HS-27A (cell line): ENCODE measurements around the gene CCDC85C.
"Not testable (repeated sequence)": the region's sequence is repeated elsewhere in the genome, so short reads cannot be mapped to it uniquely, and the experiment has no call there.

ENCODE experiments used
- DNase-seq: peaks from one replicate; pipeline ENCODE4 v3.0.0-alpha.2; 2012; ENCODE audit warnings: low read depth, missing footprints

The CCDC85C gene

DNA sequence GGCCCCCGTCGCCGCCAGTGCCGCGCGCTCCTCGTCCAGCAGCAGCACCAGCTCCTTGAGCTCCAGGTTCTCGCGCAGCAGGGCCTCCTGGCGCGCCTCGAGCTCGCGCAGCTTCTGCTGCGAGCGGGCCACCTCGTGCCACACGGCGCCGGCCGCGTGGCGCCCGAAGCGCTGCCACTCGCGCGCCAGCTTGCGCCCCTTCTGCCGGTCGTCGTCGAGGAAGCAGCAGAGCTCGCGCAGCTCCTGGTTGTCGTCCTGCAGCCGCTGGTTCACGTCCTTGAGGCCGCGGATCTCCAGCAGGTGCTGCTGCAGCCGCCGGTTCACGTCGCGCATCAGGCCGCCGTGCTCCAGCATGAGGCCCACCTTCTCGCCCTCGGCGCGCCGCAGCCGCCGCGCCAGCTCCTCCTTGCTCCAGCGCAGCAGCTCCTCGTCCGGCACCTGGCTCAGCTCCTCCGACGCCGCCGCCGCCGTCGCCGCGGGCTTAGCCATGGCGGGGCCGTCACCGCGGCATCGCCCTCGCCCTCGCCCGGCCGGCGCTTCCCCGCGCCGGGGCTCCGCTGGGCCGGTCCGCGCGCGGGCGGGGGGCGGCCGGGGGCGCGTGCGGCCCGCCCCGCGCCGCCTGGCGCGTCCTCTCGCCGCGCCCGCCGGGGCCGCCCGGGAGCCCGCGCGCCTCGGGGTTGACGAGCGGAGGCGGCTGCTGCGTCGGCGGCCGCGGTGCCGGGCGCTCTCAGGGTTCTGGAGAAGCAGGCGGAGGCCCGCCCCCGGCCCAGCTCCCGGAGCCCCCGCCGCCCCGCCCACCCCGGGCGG lies at the start of gene CCDC85C:
TSS of gene CCDC85C (minus strand) at position 737 of the 807 bp plus-strand sequence. CDS start at position 489, 248 bp downstream.
- no peak for DNase-seq

DNA sequence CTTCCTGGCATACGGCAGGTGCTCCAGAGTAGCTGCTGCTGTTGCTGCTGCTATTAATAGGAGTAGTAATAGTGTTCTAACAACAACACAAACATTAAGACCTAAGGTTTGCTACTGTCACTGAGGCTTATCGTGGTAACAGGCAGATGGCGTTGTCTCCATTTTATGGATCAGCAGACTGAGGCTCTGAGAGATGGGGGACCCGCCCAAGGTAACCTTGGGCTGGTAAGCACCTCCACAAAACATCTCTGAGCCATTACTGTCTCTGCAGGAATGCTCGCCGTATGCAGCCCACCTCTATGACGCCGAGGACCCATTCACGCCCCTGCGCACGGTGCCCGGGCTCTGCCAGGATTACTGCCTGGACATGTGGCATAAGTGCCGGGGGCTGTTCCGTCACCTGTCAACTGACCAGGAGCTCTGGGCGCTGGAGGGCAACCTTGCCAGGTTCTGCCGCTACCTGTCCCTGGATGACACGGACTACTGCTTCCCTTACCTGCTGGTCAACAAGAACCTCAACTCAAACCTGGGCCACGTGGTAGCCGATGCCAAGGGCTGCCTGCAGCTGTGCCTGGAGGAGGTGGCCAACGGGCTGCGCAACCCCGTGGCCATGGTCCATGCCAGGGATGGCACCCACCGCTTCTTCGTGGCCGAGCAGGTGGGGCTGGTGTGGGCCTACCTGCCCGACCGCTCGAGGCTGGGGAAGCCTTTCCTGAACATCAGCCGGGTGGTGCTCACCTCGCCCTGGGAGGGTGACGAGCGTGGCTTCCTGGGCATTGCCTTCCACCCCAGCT lies 48.1 kb upstream of the CCDC85C start:
- DNase-seq = no peak

- DNase-seq = no peak
Observed at GRCh38 chr14:99650189-99650588, 46.2 kb upstream of the CCDC85C start.

DNA sequence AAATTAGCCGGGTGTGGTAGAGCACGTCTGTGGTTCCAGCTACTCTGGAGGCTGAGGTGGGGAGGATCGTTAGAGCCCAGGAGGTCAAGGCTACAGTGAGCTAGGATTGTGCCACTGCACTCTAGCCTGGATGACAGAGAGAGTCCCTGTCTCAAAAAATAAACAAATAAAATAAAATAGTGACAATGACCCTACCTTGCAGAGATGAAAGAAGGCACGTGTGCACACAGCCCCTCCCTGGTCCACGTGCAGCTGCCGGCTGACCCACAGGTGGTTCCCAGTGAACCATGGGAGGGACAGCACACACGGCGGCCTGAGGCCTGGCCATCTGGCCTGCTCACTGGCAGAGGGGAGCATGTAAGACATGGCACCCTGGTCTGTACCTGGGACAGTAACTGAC lies 45.6 kb upstream of the CCDC85C start:
- DNase-seq = no peak

DNA sequence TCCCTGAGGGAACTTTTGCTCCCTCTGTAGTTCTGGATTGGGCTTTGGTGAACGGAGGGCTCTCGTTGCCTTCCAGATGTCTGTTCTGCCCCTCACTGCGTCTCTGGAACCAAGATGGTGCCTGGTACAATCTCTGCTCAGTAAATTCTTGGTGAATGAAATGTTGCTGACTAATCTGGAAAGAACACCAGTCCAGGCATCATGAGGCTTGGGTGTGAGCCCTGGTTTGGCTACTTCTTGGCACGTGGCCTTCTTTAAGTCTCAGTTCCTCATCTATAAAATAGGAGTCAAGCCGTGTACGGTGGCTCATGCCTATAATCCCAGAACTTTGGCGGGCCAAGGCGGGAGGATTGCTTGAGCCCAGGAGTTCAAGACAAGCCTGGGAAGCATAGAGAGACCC lies 45.2 kb upstream of the CCDC85C start:
- no peak for DNase-seq

DNA sequence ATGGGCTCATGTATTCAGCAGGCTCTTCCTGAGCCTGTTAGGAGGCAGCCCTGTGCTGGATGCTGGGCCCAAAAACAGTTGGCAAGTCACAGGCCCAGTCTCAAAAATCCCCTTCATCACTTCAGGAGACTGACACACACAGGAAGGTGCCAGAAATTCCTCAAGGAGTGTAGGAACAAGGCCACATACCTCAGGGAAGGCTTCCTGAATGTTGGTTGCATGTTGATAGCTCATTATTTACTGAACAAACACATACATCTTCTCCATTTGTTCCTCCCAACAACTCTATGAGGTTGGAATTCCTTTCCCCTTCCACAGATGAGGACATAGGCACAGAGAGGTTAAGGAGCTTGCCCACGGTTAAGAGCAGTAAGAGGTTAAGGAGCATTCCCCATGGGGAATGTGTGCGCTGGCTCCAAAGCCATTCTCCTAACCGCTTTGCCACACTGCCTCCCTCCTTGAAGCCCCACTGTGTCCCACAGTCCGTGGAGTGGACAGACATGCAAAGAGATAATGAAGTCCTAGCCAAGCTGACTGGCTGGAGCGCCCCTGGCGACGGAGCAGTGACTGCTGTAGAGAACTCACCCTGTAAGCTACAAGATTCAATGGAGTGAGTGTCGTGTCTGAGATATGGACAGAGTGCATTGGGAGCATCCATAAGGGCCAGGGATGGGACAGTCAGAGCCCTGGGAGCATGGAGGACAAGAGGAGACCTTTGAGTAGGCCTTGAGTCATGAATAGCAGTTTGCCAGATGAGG lies 44.2 kb upstream of the CCDC85C start:
- no peak for DNase-seq

- no peak for DNase-seq
Observed at GRCh38 chr14:99647411-99647810, 43.4 kb upstream of the CCDC85C start.

DNA sequence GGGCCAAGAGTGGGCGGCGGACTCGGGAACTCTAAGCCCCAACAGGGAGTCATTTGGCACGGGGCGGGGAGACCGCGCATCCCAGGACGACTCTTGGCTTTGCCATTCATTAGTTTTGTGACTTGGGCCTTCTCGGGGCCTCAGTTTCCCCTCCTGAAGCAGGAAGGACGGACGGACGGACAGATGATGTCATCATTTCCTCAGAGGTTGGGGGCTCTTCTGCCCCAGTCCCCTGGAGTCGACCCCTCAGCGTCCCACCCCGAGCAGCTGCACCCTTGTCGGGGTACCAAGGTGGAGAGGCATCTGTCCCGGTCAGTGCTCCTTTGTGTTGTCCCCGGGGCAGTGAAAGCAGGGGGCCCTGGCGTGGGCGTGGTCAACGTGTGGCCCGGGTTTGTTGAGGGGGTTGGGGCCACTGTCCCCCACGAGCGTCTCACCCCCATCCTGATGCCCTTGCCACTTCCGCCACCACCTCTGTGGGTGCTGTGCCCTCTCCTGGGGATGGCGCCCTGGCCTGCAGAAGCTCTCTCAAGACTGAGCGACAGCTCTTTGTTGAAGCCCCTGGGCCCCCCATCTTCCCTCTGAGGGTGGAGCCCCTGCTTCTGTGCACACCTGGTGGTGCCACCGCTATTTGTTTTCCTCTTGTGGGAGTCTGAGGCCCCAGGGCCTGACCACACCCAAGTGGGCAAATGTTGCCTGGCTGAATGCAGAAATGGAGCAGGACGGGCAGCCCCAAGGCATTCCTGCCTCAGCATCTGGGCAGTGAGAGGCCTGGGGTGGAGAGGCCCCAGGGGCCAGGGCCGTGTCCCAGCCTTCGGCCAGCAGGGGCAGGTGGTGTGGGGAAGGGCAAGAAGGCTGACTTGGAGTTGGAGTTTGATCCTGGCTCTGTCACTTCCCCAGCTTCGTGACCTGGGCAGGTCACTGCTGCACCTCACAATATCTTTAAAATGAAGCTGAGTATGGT lies 41.8 kb upstream of the CCDC85C start:
- no peak for DNase-seq

DNA sequence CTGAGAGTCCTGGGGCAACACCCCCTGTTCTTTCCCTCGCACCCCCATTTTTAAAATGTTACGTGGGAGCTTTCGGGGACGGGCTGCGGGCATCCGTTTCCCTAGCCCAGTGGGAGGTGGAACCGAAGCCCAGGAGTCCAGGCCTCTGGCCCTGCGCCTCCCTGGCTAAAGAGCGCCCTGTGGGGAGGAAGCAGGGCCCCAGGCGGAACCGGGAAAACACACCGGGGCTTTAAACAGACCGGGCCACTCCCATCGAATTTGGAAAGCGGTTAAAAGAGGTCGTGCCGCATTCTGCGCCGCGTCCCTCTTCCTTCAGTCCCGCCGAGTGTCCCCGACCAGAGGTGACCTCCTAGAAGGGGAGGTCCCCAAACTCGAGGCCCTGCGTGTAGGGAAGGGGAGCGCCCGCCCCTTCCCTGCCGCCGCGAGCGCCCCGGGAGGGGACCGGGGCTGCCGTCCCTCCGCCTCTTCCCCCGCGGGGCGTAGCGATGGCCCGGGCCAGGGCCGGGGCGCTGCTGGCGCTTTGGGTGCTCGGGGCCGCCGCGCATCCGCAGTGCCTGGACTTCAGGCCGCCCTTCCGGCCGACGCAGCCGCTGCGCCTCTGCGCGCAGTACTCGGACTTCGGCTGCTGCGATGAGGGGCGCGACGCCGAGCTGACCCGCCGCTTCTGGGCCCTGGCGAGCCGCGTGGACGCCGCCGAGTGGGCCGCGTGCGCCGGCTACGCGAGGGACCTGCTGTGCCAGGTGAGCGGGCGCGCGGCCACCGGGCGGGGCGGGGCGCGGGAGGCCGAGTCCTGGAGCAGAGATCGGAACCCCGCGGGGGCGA lies 40.9 kb upstream of the CCDC85C start, which contains the start of gene HHIPL1:
TSS of gene HHIPL1 (plus strand) at position 407 of the 822 bp plus-strand sequence. CDS start at position 486, 79 bp downstream.
- no peak for DNase-seq

- DNase-seq = no peak
Observed at GRCh38 chr14:99644035-99644587, 40.1 kb upstream of the CCDC85C start.

DNA sequence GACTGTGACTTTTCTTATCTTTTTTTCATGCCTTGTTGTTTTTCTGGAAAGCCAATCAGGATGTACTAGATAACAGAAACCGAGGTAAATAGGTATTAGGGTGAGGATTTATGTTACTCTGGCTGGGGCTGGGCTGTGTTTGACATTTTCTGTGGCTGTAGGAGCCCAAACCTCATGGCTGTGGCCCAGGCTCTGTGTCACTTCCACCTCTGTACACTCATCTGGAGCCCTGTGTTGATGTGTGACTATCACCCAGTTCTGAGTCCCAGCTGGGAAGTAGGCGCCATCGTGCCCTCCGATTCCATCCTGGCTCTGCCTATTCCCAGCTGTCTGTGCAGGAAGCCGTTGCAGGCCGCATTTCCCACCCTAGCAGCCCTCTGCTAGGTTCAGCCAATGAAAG lies 39.3 kb upstream of the CCDC85C start:
- no peak for DNase-seq

GRCh38 chr14:99642771-99643170 lies 38.8 kb upstream of the CCDC85C start:
- not testable (repeated sequence) for DNase-seq

DNA sequence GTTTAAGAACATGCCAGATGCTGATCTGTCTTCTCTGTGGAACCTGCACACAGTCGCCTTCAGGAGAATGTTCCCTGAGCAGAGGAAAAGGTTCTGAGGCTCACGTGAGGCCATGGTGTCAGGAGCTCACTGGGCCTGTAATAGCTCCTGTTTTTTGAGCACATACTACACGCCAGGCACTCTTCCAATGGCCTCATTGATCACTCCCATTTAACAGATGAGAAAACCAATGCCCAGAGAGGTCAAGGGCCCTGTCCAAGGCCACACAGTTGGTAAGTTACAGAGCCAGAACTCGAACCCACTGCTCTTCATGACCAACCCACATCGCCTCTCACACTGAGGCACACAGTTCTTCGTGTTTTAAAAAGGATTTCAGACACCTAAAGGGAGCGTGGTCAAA lies 33.6 kb upstream of the CCDC85C start:
- DNase-seq = no peak

- no peak for DNase-seq
Observed at GRCh38 chr14:99636487-99636886, 32.5 kb upstream of the CCDC85C start.

- no peak for DNase-seq
Observed at GRCh38 chr14:99635116-99635515, 31.1 kb upstream of the CCDC85C start.

- no peak for DNase-seq
Observed at GRCh38 chr14:99634443-99634842, 30.4 kb upstream of the CCDC85C start.

DNA sequence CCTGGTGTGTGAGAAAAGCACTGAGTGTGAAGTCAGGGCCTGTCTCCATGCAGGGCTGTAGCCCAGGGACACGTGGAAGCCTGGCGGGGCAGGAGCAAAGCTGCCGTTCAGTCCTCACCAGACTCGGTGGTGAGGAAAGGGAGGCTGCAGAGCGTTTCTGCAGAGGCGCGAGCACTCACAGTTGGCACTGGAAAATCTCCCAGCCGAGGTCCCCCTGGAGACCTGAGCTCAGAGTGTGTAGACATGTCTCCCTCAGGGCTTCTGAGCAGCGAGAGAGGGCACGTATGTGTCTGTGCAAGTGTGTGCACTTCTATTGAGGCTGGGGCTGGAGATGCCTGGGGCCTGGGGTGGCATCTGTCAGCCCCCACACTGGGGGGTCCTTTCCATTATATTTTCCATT lies 29.9 kb upstream of the CCDC85C start:
- no peak for DNase-seq

DNA sequence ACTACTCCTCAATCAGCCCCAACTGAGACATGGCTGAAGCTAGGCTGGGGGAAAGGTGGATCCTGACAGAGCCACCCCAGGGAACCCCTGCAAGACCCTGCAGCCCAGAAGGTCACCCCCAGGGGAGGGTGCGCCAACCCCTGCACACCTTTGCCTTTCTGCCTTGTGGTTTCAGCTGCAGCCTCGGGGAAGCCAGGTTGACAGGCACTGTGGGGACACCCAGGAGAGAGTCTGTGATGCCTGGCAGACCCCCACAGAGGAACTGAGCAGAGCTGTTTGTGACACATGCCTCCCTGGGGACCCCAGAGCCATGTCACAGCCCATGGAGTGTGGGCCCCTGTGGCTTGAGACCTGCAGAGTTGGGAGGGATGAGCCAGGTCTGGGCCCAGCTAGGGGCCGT lies 29.1 kb upstream of the CCDC85C start:
- DNase-seq = no peak

GRCh38 chr14:99632410-99633035 lies 28.5 kb upstream of the CCDC85C start:
- DNase-seq = no peak

DNA sequence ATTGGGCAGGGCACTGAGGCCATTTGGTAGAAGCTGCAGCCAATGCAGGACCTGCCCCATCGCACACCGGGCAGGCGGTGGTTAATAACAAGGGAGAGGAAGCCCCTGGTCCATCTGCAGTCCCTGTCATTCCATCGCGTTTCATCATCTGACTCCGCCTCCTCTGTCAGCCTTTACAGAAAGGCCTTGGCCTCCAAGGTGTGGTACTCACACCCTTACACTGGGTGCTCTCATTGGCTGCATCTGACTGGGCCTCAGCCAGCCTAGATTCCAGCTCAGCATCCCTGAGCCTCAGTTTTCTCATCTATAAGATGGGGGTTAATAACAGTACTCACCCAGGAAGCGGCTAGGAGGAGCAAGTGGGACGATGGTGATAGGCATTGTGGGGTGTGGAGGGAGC lies 26.2 kb upstream of the CCDC85C start:
- no peak for DNase-seq
